Spinal cord (tissue), 10 donors: Measurements from ENCODE around the gene RHEBL1. TPM values are rescaled to one million over a fixed set of nuclear protein-coding genes. Genes with fewer than 3 reads are reported as not detected.

Experiments
- DNase-seq, 6 donors: peaks; one replicate each; pipeline versions ENCODE4 v3.0.0 to v3.0.0-alpha.2; 2013 to 2015; ENCODE audit warnings: low spot score in 6 of 6, low read depth in 4 of 6
- H3K27ac ChIP-seq: one replicate; pipeline ENCODE4 v1.5.1; 2013; ENCODE audit warnings: low read depth, low read length, control low read depth
- H3K27me3 ChIP-seq: one replicate; pipeline ENCODE4 v1.6.1; 2013; ENCODE audit warnings: low read length; ENCODE audit not compliant: control insufficient read depth, insufficient read depth
- H3K36me3 ChIP-seq: one replicate; pipeline ENCODE4 v1.6.1; 2013; ENCODE audit warnings: low read length; ENCODE audit not compliant: control insufficient read depth, insufficient read depth
- H3K4me1 ChIP-seq: one replicate; pipeline ENCODE4 v1.6.1; 2013; ENCODE audit warnings: low read length; ENCODE audit not compliant: control insufficient read depth, insufficient read depth
- H3K4me3 ChIP-seq: one replicate; pipeline ENCODE4 v1.5.1; 2013; ENCODE audit warnings: low read depth, low read length, control low read depth
- H3K9me3 ChIP-seq: one replicate; pipeline ENCODE4 v1.6.1; 2013; ENCODE audit warnings: low read length; ENCODE audit not compliant: control insufficient read depth, insufficient read depth
- WGBS: methylation state at CpG from one replicate; pipeline ENCODE4 v1.1.5; 2013; ENCODE audit warnings: missing lambda C conversion rate; ENCODE audit not compliant: insufficient coverage; 5-methylcytosine and 5-hydroxymethylcytosine counted together
- polyA plus RNA-seq, 2 donors: library from polyadenylated mRNA; unstranded; fragments of 120-200 nt; gene quantifications; one replicate each; pipeline ENCODE4 v1.2.1, GENCODE V29; 2013; ENCODE audit not compliant: insufficient read length in 2 of 2
- total RNA-seq, 2 donors: library from RNA; depleted of rRNA in 1 of 2; stranded (reverse); fragments of 120-200 nt in 1 of 2; fragments of >200 nt in 1 of 2; gene quantifications; one replicate each; pipeline versions ENCODE4 v1.2.3 to v1.2.4, GENCODE V29; 2013 to 2014
- donor health status: healthy.

RHEBL1 gene
- total and polyA plus RNA-seq, 4 donors, result 1.5 to 4.1 (median 1.8) TPM

DNA sequence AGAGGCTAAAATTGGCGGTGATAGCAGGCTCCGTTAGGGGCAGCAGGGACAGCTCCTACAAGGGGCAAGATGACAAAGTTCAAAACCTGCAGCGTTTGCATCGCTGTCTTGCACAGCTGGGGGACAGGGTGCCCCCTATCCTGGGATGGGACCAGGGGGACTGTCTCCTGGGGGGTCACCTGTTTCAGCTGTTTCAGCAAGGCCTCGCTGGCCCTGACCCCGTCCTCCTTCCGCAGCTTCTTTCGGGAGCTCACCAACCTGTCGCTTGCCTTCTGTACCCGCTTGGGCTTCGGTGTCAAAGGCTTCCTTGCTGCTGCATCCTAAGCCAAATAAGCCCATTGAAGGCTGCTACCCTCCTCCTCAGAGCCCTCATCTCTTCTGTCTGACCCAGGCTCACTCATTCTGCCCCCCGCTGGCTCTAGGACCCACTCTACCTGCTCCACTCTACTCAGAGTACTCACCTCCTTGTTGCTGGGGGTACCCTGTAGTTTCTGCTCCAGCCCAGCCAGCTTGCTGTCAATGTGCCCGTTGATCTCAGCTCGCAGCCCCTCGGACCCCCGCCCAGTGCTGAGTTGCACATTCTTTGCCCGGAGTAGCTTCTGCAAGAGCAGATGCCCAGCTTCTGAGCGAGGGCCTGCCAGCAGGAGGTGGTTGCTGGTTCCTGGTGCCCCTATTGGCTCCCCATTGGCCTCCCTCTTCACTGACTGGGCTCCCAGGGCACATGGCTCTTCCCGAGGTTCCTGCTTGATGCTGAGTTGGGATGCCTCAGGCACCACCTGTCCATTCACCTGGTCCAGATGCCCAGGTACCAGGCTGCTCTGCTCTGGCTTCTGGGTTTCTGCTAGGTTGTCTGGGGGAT is 38.8 kb downstream of the RHEBL1 start:
- WGBS, result 95% methylated on average over 19 of the region's 19 CpGs
- DNase-seq, result no peak
- H3K27ac ChIP-seq, result no peak overlapping the region

DNA sequence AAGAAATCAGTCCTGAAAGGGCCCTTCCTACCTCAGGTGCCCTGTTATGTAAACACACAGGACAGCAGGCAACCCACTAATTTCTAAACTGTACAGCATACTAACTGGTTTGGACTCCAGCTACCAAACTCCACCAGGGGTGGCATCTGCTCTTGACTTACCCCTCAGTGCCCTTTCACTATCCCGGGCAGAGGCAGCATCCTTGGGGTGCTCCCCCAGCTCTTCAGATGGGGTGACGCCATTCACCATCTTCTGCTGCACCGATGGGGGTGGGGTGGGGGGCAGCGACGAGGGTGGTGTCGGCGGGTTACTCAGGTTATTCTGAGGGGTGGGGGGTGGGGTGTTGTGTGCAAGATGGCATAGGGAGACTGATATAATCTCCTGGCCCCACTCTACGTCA is 39.7 kb downstream of the RHEBL1 start:
- no peak overlapping the region for H3K27ac ChIP-seq
- H3K27me3 ChIP-seq, result no peaks in the 10 kb centered on the region
- peaks cover 92% of the 10 kb centered on the region for H3K36me3 ChIP-seq
- peaks cover 20% of the 10 kb centered on the region for H3K4me1 ChIP-seq
- no peaks in the 10 kb centered on the region for H3K9me3 ChIP-seq
- no peak overlapping the region for H3K4me3 ChIP-seq
- no CpG with 5 or more reads among the region's 8 CpGs for WGBS
- no peak for DNase-seq

More for the DNA sequence above, 38.8 kb downstream of the RHEBL1 start:
- no peaks in the 10 kb centered on the region for H3K9me3 ChIP-seq
- no peaks in the 10 kb centered on the region for H3K27me3 ChIP-seq
- H3K4me3 ChIP-seq, result no peak overlapping the region
- H3K4me1 ChIP-seq, result peaks cover 20% of the 10 kb centered on the region
- H3K36me3 ChIP-seq, result peaks cover 94% of the 10 kb centered on the region

DNA sequence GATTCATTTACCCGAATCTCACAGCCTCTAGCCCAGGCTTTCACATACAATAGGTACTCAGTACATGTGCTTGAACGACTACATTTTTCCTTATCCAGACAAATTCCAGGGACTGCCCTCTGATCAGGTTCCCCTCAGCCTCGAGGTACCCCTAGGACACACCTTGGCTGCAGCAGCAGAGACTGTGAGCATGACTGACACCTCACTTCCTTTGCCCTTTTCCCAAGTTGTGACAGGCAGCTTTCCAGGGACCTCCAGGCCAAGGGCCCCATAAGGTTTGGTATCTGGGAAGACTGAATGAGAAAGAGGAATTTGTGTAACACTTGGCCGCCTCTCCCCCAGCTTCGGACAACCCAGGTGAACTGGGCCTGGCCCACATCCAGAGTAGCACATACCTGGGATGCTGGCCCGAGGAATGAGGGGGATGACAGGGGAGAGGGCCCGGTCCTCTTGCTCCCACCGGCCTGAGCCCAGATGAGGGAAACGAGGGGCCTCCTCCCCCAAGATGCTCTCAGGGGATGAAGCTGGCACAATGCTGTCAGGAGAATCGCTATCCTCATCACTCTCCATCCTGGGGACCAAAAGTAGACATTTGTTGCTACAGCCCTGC is 41.0 kb downstream of the RHEBL1 start:
- Histone ChIP-seq H3K4me3 (no peak overlapping the region), H3K36me3 (peaks cover 92% of the 10 kb centered on the region), H3K27me3 (no peaks in the 10 kb centered on the region), H3K27ac (no peak overlapping the region), H3K9me3 (no peaks in the 10 kb centered on the region), H3K4me1 (peaks cover 20% of the 10 kb centered on the region)
- no peak for DNase-seq
- 91% methylated on average over 6 of the region's 10 CpGs for WGBS

DNA sequence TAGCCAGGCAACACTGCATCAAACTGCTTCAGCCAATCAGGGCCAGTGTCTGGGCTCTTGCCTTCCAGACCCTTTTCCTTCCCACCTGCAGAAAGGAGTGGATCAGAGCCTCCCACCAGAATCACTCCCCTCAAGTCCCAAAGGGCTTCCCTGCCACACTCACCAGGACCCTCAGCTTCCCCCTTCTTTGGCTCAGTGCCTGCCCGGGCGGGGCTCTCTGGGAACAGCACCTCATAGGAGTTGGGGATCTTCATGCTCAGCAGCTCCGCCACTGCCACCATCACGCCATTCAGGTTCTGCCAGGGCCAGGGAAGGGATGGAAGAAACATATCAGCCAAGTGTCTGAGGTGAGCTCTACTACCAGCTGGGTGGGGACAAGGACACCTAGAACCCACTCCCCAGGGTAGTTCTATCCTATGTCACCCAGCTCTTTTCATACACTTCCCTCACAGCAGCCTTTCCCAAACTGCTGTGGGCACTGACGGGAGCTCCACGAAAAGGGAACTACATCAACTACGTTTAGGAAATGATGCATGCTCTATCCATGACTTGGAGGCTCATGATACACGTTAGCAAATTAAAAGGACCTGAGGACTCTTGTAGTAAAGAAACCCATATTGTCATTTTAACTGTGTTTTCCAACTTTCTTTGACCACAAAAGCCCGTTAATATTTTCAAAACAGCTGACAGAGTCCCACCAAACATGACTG is 41.8 kb downstream of the RHEBL1 start:
- no peaks in the 10 kb centered on the region for H3K27me3 ChIP-seq
- no peak for DNase-seq
- peaks cover 91% of the 10 kb centered on the region for H3K36me3 ChIP-seq
- H3K27ac ChIP-seq, result no peak overlapping the region
- no peaks in the 10 kb centered on the region for H3K9me3 ChIP-seq
- H3K4me3 ChIP-seq, result no peak overlapping the region
- WGBS, result 95% methylated on average over 8 of the region's 9 CpGs
- peaks cover 18% of the 10 kb centered on the region for H3K4me1 ChIP-seq

DNA sequence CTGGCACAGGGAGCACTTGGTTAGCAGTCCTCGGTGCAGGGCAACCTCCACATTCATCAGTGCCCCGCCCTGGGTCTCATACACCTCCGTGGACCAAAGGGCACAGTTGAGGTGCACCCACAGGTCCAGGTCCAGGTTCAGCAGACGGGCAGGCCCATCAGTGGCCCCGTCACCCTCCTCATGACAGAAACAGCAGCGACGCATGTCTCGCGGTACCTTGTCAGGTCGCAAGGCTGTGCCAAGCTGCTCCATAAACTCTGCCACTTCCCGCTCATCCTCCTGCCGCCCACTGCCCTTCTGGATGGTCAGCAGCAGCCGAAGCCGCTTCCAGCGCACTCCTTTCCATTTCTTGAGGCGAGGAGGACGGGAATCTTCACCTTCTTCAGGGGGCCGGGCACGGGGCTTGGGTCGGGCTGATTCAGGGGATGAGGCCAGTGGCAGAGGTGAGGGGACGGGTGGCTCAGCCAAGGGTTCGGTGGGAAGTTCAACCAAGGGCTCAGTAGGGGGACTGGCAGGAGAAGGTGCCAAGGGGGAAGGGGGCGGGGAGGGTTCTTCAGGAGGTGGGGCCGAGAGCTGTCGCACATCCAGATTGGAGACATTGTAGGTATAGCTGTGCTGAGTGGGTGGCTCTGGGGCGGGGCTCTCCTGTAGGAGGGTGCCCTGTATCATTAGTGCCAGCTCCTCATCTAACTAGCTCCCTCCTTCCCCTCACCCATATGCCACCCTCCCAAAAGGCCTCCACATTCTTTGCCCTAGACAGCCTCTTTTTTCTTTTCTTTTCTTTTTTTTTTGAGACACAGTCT is 42.9 kb downstream of the RHEBL1 start:
- no peak for DNase-seq
- 96% methylated on average over 23 of the region's 26 CpGs for WGBS
- peaks cover 91% of the 10 kb centered on the region for H3K36me3 ChIP-seq

DNA sequence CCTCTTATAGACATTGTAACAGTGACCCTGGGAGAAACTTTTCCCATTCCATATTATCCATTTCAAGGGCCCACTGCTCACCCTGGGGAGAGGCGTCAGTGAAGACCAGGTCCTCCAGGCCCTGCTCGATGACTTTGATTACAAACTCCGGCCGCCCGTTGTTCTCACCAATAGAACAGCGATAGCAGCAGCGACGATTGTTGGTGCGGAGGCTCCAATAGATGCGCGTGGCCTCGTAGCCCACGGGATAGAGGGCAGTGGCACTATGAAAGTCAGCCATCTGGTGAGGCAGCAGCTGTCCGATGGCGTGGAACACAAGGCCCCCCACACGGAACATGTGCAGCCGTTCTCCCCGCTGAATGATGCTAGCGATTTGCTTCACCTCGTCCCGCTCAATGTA is 43.7 kb downstream of the RHEBL1 start:
- no peaks in the 10 kb centered on the region for H3K9me3 ChIP-seq
- no peak overlapping the region for H3K4me3 ChIP-seq
- no peaks in the 10 kb centered on the region for H3K27me3 ChIP-seq
- no peak overlapping the region for H3K27ac ChIP-seq
- H3K4me1 ChIP-seq, result no peaks in the 10 kb centered on the region
- peaks cover 91% of the 10 kb centered on the region for H3K36me3 ChIP-seq
- WGBS, result 90% methylated on average over 21 of the region's 21 CpGs
- DNase-seq, result no peak

More for the DNA sequence above, 42.9 kb downstream of the RHEBL1 start:
- Histone ChIP-seq H3K27me3 (no peaks in the 10 kb centered on the region), H3K4me1 (peaks cover 7% of the 10 kb centered on the region), H3K9me3 (no peaks in the 10 kb centered on the region), H3K27ac (no peak overlapping the region), H3K4me3 (no peak overlapping the region)

DNA sequence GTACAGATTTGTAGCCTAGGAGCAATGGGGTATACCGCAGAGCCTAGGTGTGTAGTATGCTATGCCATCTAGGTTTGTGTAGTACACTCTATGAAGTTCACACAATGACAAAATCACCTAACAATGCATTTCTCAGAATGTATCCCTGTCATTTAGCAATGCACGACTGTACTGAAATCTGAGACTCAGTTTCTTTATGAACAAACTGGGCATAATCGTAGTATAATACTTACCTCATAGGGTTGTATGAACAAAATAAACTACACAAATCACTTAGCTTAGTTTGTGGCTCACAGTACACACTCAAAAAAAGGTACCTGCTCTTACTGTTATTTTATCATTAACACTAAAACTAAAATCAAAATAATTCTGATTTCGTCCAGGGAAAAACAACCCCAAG is 44.3 kb downstream of the RHEBL1 start:
- no peaks in the 10 kb centered on the region for H3K27me3 ChIP-seq
- H3K27ac ChIP-seq, result no peak overlapping the region
- no peaks in the 10 kb centered on the region for H3K9me3 ChIP-seq
- no peak for DNase-seq
- WGBS, result no CpG with 5 or more reads among the region's 4 CpGs
- peaks cover 91% of the 10 kb centered on the region for H3K36me3 ChIP-seq
- H3K4me1 ChIP-seq, result no peaks in the 10 kb centered on the region
- H3K4me3 ChIP-seq, result no peak overlapping the region

DNA sequence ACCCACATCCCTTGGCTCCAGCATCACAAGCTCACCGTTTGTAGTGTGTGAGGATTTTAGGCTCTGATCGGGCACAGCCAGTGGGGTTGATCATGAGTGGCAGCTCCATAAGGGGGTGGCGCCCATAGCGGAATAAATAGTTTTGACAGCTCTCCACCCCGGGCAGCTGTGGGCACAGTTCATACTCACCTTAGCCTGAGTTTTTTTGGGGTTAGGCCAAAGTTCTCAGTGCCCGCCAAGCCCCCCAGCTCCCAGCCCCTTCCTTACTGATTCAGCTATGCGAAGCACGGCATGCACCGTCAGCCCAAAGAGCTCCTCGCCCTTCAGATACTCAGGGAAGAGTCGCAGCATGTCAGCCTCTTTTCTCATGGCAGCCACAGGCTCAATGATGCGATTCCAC is 45.2 kb downstream of the RHEBL1 start:
- no peak overlapping the region for H3K4me3 ChIP-seq
- no peaks in the 10 kb centered on the region for H3K27me3 ChIP-seq
- no peak overlapping the region for H3K27ac ChIP-seq
- peaks cover under 1% of the 10 kb centered on the region for H3K4me1 ChIP-seq
- H3K9me3 ChIP-seq, result no peaks in the 10 kb centered on the region
- peaks cover 83% of the 10 kb centered on the region for H3K36me3 ChIP-seq
- 93% methylated on average over 9 of the region's 12 CpGs for WGBS
- DNase-seq, result no peak

DNA sequence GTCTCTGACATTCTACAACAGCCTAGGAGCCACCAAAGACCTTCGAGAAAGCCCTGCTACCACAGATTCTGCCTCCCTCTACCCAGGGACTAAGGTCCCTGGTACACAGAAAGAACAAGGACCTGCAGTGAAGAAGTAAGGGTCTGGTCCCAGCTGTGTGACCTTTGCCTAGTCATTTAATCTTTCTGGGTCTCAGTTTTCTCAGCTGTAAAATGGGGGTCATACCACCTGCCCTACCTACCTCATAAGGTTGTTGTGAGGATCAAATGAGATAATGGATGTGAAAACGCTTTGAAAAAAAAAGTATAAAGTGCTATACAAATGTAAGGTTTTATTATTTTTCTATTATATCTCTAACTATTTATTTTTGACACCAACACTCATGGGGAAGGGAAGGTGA is 46.0 kb downstream of the RHEBL1 start:
- 100% methylated on average over 1 of the region's 2 CpGs for WGBS
- Histone ChIP-seq H3K36me3 (peaks cover 76% of the 10 kb centered on the region), H3K27ac (no peak overlapping the region), H3K4me1 (peaks cover 4% of the 10 kb centered on the region), H3K27me3 (no peaks in the 10 kb centered on the region), H3K4me3 (no peak overlapping the region), H3K9me3 (no peaks in the 10 kb centered on the region)
- no peak for DNase-seq
